ENCODE measurements around the gene GCH1.
A peak's percentile ranks its signal among the peaks of the same experiment; 100 is the strongest.
"Not testable (repeated sequence)": the region's sequence is repeated elsewhere in the genome, so short reads cannot be mapped to it uniquely, and the experiment has no call there.

The GCH1 gene

GRCh38 chr14:54902521-54903420 lies at the start of gene GCH1:
GCH1 (minus strand) TSS chr14:54902826; CDS start chr14:54902663, 163 bp downstream.
- peak; percentile 28 for DNase-seq

- DNase-seq: no peak
Measured at GRCh38 chr14:54947230-54947629, 44.6 kb upstream of the GCH1 start.

- no peak for DNase-seq
Measured at GRCh38 chr14:54946500-54946899, 43.9 kb upstream of the GCH1 start.

- DNase-seq: no peak
Measured at GRCh38 chr14:54944737-54945391, 42.2 kb upstream of the GCH1 start.

DNA sequence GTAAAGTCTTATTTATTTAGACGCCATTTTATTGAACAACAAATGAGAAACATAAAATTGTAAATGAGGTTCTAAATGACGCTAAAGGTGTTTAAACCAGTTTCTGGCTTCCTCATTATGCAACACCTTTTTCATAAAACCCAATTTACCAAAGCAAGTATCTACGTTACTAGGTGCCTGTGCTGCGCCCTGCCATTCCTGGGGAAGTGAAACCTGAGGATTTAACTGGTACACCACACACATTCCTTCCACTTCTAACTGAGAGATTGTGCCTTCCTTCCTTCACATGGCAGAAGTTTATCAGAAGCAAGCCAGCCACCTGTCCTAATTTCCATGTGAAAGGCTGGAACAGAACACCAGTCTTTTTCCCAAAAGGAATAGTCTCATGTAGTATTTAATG lies 40.3 kb upstream of the GCH1 start:
- DNase-seq: no peak

DNA sequence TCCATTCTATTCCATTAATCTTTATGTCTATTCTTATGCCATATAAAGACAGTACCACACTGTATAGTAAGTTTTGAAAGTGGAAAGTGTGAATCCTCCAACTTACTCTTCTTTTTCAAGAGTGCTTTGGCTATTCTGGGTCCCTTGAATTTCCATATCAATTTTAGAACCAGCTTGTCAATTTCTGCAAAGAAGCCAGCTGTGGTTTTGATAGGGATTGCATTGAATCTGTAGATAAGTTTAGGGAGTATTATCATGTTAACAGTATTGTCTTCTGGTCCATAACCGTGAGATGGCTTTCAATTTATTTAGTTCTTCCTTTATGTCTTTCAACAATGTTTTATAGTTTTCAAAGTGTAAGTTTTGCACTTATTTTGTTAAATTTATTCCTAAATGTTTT lies 34.2 kb upstream of the GCH1 start:
- no peak for DNase-seq

DNA sequence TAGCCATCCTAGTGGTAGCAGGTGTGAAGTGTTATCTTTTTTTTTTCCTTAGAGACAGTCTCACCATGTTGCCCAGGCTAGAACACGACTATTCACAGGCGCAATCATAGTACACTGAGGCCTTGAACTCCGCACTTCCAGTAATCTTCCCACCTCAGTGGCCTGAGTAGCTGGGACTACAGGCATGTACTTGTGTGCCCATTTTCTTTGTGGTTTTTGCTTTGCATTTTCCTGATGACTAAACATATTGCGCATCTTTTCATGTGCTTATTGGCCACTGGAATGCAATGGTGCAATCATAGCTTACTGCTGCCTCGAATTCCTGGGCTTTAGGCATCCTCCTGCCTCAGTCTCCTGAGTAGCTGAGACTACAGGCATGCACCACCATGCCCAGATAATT lies 33.3 kb upstream of the GCH1 start:
- DNase-seq: peak; percentile 57

DNA sequence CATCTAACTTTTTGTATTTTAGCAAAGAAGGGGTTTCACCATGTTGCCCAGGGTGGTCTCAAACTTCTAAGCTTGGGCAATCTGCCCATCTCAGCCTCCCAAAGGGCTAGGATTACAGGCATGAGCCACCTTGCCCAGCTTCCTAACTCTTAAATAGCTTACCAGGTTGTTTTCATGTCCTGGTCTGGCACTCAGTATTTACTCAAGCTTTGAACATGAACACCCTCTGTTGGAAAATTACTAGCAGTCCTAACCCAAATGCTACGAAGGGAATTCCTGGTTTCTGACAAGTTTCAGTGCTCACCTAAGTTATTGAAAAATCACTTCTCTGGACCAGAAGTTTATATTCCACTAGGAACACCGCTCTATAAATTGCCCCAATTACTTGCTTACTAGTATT lies 32.5 kb upstream of the GCH1 start:
- DNase-seq: no peak

DNA sequence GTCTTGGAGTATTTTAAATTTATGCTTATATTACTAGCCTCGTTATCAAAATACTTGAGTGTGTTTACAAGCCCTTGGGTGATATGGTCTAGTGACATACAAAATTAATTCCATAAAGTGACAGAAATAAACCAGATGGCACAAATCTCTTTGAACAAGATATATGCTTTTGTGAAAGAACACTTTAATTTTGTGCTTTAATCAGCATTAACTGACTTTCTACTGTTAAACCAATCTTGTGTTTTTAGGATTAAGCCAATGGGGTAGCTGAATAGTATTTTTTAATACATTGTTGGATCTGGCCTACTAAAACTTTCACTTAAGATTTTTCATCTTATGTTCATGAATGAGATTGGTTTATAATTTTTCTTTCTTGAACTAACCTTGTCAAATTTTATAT lies 30.4 kb upstream of the GCH1 start:
- DNase-seq: no peak

GRCh38 chr14:54931598-54932340 lies 29.1 kb upstream of the GCH1 start:
- no peak for DNase-seq

DNA sequence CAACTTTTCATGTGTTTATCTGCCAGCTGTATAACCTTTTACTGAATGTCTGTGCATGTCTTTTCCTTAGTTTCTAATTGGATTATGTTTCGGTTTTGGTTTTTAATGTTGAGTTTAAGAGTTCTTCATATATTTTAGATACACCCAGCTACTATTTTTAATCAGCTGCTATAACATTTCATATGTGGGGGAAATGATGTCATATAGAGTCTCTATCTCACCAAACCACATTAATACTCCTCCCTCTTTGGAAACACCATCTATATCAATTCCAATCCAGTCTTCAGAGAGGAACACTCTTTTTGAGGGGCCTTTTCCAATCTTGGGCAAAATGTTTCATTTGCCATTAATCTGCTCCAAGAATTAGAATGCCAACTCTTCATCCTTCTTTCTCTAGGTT lies 28.5 kb upstream of the GCH1 start:
- DNase-seq: no peak

- DNase-seq: no peak
Measured at GRCh38 chr14:54929556-54929955, 26.9 kb upstream of the GCH1 start.

- no peak for DNase-seq
Measured at GRCh38 chr14:54928216-54928615, 25.6 kb upstream of the GCH1 start.

- DNase-seq: no peak
Measured at GRCh38 chr14:54927551-54927950, 24.9 kb upstream of the GCH1 start.

DNA sequence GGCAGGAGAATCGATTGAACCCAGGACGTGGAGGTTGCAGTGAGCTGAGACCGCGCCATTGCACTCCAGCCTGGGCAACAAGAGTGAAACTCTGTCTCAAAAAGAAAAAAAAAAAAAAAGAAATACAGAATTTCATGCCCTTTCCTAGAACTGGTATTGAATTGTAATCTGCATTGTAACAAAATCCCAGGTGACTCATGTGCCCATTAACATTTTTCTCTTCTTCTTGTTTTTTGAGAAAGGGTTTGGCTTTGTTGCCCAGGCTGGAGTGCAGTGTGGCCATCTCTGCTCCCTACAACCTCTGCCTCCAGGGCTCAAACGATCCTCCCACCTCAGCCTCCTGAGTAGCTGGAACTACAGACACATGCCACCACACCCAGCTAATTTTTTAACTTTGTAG lies 23.9 kb upstream of the GCH1 start:
- not testable (repeated sequence) for DNase-seq

- DNase-seq: no peak
Measured at GRCh38 chr14:54922598-54922997, 20.0 kb upstream of the GCH1 start.

GRCh38 chr14:54920052-54920451 lies 17.4 kb upstream of the GCH1 start:
- DNase-seq: no peak

DNA sequence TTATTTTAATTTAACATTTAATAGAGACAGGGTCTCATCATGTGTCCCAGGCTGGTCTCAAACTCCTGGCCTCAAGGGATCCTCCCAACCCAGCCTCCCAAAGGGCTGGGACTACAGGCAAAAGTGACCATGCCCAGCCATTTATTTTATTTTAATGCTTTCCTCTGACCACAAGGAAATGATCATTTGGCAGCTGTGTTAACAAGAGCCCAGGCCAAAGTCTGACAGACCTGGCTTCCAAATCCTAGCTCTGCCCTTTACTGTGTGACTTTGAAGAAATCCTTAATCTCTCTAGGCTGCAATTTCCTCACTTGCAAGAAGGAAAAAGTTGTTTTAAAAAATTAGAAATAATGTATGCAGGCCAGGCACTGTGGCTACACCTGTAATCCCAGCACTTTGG lies 16.7 kb upstream of the GCH1 start:
- DNase-seq: no peak

DNA sequence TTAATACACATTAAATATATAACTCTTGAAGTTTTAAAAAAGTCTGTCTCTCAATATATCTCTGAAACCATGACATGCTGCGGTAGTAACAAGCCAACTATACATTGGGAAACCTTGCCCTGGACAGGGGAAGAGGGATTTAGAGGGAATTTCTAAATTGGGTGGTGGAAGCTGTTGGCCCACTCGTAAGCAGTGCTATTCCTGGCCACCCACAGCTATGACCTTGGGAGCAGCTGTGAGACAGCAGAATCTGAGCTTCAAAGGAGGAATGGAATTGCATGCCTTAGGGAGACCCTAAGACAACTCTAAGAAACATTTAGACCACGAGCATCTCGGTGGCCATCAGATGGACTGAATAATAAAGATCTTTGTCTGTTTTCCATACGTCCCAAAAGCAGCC lies 15.8 kb upstream of the GCH1 start:
- DNase-seq: no peak

DNA sequence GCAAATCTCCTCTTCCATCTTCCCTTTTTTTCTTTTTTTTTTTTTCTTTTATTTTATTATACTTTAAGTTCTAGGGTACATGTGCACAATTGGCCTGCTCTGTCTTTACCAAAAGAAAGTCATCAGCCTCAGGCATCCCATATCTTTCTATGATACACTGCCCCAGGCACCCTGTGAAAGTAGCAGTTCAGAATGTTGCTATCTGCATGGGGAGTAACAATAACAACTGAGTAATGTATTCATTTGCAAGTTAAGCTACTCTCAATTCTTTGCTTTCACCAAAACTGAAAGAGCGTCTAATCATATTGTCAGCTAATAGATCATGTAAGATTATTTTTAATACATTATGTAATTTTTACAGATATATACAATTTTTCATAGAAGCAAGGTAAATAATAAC lies 13.5 kb upstream of the GCH1 start:
- DNase-seq: no peak

- no peak for DNase-seq
Measured at GRCh38 chr14:54909817-54910558, 7.4 kb upstream of the GCH1 start.

GRCh38 chr14:54908973-54909372 lies 6.3 kb upstream of the GCH1 start:
- DNase-seq: not testable (repeated sequence)

- DNase-seq: no peak
Measured at GRCh38 chr14:54908190-54908589, 5.6 kb upstream of the GCH1 start.

Measured in fibroblast of upper back skin (primary cell).